Breast epithelium (tissue), 4 donors: Measurements from ENCODE around the gene MTURN. TPM values are rescaled to one million over a fixed set of nuclear protein-coding genes. Genes with fewer than 3 reads are reported as not detected.
A peak's percentile ranks its signal among the peaks of the same experiment; 100 is the strongest.

ENCODE experiments used
- DNase-seq, 2 donors: peaks; one replicate each; pipeline ENCODE4 v3.0.0-alpha.2; 2019; ENCODE audit warnings: low spot score in 2 of 2
- H3K27ac ChIP-seq, 2 donors: fragments of 200-600 bp; sonication (generic) in 1 of 2; one replicate each; pipeline ENCODE4 v1.5.1; 2016 to 2019; ENCODE audit warnings: mild to moderate bottlenecking in 1 of 2
- H3K27me3 ChIP-seq, 2 donors: fragments of 200-600 bp; sonication (generic) in 1 of 2; one replicate each; pipeline versions ENCODE4 v1.5.1 to v1.6.0; 2017 to 2019; ENCODE audit warnings: control low read depth in 1 of 2, mild to moderate bottlenecking in 1 of 2
- H3K36me3 ChIP-seq: fragments of 200-600 bp; one replicate; pipeline ENCODE4 v1.5.1; 2019
- H3K4me1 ChIP-seq, 2 donors: fragments of 200-600 bp; sonication (generic); one replicate each; pipeline ENCODE4 v1.5.1; 2016 to 2019; ENCODE audit warnings: control low read depth in 1 of 2
- H3K4me3 ChIP-seq, 3 donors: fragments of 200-600 bp; sonication (generic); 1 replicate in 2 of 3; 2 replicates in 1 of 3; pipeline ENCODE4 v1.5.1; 2016 to 2019; ENCODE audit warnings: mild to moderate bottlenecking in 3 of 3, moderate library complexity in 2 of 3
- H3K9me3 ChIP-seq, 2 donors: fragments of 200-600 bp; sonication (generic) in 1 of 2; one replicate each; pipeline ENCODE4 v1.5.1; 2016 to 2019; ENCODE audit warnings: control low read depth in 1 of 2
- POLR2A ChIP-seq: fragments of 450-650 bp; IDR thresholded peaks from one replicate; pipeline ENCODE4 v1.6.1; 2016; ENCODE audit warnings: antibody characterized with exemption, mild to moderate bottlenecking, moderate library complexity
- POLR2AphosphoS5 ChIP-seq, 3 donors: sonication (generic); formaldehyde crosslinking; IDR thresholded peaks; one replicate each; pipeline ENCODE4 v1.6.1; 2017; ENCODE audit warnings: antibody characterized with exemption in 3 of 3
- intact Hi-C: fragments of 100-400 bp; cut with DNase I; formaldehyde crosslinking; loops from one replicate; pipeline ENCODE4 v1.15.1; 2023; ENCODE audit warnings: low total_unique reads
- total RNA-seq, 3 donors: library from RNA; depleted of rRNA; stranded (reverse); fragments of >200 nt; gene quantifications; one replicate each; pipeline ENCODE4 v1.1.0, GENCODE V29; 2016
- TF ChIP-seq, protein P1 (sequence below), 3 donors: fragments of 450-650 bp; IDR thresholded peaks; one replicate each; pipeline ENCODE4 v1.5.1; 2016 to 2017; ENCODE audit warnings: antibody characterized with exemption in 3 of 3, mild to moderate bottlenecking in 3 of 3, moderate library complexity in 3 of 3

The MTURN gene
- total RNA-seq, 3 donors from 2014 or later = 56.0 to 199 (median 62.5) TPM

DNA sequence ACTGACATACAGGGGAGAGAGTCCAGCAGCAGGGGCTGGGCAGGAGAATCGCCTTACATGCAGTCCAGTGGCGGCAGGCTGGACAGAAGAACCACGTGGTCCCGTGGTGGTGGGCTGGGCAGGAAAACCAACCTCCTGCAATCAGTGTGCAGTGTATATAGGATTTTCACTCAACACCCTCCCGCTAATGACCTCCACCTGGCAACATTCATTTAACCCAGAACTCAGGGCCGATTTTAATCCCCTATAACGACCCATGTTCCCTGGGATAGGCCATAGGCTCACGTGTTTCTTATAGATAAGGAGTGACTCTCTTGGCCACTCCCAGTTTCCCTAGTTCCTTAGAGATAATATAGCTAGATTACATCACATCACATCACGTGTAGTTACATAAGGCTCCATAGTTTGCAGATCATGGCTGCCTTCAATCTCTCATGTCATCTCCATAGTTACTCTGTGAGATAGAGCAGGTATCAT lies 19.4 kb downstream of the MTURN start:
- H3K4me3 ChIP-seq = no peak overlapping the region
- no peaks in the 10 kb centered on the region for H3K36me3 ChIP-seq
- H3K4me1 ChIP-seq = no peaks in the 10 kb centered on the region
- H3K27me3 ChIP-seq = no peaks in the 10 kb centered on the region
- H3K9me3 ChIP-seq = no peaks in the 10 kb centered on the region
- no peak for TF ChIP-seq POLR2A
- TF ChIP-seq, protein P1, sequence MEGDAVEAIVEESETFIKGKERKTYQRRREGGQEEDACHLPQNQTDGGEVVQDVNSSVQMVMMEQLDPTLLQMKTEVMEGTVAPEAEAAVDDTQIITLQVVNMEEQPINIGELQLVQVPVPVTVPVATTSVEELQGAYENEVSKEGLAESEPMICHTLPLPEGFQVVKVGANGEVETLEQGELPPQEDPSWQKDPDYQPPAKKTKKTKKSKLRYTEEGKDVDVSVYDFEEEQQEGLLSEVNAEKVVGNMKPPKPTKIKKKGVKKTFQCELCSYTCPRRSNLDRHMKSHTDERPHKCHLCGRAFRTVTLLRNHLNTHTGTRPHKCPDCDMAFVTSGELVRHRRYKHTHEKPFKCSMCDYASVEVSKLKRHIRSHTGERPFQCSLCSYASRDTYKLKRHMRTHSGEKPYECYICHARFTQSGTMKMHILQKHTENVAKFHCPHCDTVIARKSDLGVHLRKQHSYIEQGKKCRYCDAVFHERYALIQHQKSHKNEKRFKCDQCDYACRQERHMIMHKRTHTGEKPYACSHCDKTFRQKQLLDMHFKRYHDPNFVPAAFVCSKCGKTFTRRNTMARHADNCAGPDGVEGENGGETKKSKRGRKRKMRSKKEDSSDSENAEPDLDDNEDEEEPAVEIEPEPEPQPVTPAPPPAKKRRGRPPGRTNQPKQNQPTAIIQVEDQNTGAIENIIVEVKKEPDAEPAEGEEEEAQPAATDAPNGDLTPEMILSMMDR (IDR thresholded peaks at IDR 0.05) = no peak
- TF ChIP-seq POLR2AphosphoS5 (IDR thresholded peaks at IDR 0.05) = no peak
- DNase-seq = no peak
- H3K27ac ChIP-seq = no peak overlapping the region
- intact Hi-C loops = no loop called here

DNA sequence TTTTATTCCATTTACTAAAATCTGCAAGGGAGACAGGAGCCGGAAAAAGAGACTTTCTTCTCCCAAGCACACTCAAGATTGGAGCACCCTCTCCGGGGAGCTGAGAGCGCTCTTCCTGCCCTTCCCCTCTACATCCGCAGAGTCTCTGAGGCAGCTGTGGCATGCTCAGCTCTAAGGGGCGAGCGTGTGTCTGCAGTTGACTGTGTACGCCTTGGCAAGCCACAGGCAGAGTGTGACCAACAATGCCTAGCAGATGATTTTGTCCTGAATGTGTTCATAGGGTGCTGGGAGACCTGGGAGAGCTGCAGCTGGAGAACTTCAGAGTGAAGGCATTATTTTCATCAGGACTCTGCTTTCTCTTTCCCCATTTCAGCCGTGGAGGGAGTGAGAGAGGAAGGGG lies 20.7 kb downstream of the MTURN start:
- no peaks in the 10 kb centered on the region for H3K4me1 ChIP-seq
- no peak overlapping the region for H3K4me3 ChIP-seq
- intact Hi-C loops = no loop called here
- H3K27ac ChIP-seq = no peak overlapping the region
- H3K27me3 ChIP-seq = no peaks in the 10 kb centered on the region
- no peak for DNase-seq
- no peaks in the 10 kb centered on the region for H3K36me3 ChIP-seq
- no peak for TF ChIP-seq POLR2A
- no peak for TF ChIP-seq POLR2AphosphoS5 (IDR thresholded peaks at IDR 0.05)
- TF ChIP-seq, protein P1 (IDR thresholded peaks at IDR 0.05) = no peak
- no peaks in the 10 kb centered on the region for H3K9me3 ChIP-seq

DNA sequence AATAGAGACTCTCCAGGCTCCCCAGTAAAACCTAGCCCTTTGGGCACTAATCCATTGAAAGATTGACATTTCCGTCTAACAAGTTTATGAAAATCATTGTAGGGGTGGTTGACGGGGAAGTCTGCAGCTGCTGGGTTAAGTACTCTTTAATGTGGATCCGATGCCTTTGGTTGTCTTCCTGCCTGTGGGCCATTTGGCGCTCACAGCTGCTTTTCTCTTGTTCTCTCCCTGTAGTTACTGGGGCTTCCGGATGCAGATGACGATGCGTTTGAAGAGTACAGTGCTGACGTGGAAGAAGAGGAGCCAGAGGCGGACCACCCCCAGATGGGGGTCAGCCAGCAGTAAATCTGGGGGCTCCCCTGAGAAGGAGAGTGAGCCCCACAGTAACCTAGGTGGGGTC lies 22.4 kb downstream of the MTURN start:
- Histone ChIP-seq H3K9me3 (no peaks in the 10 kb centered on the region), H3K27ac (no peak overlapping the region), H3K4me3 (no peak overlapping the region), H3K27me3 (no peaks in the 10 kb centered on the region), H3K36me3 (no peaks in the 10 kb centered on the region), H3K4me1 (no peaks in the 10 kb centered on the region)
- intact Hi-C loops = no loop called here
- TF ChIP-seq POLR2A = no peak
- no peak for TF ChIP-seq POLR2AphosphoS5 (IDR thresholded peaks at IDR 0.05)
- TF ChIP-seq, protein P1 (IDR thresholded peaks at IDR 0.05) = no peak
- DNase-seq = no peak

DNA sequence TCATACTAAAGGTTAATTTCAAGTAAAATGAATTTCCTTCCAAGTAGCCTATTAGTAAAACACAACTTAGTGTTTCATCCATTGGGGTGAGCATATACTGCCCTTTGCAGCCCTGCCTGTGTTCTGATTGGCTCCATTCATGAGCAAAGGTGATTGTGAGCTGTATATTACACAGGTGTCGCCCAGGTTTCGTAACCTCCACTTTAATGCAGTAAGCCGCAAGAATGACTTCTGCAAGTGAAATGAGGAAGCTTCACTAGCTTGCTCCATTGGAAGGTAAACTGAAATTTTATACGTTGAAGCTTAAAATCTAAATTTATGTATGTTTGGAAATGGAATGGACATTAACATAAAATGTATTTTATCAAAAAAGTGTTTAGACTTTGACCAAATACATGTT lies 24.4 kb downstream of the MTURN start:
- TF ChIP-seq POLR2AphosphoS5 (IDR thresholded peaks at IDR 0.05) (no peak), POLR2A (no peak)
- TF ChIP-seq, protein P1 (IDR thresholded peaks at IDR 0.05) = no peak
- Histone ChIP-seq H3K36me3 (no peaks in the 10 kb centered on the region), H3K27me3 (no peaks in the 10 kb centered on the region)

DNA sequence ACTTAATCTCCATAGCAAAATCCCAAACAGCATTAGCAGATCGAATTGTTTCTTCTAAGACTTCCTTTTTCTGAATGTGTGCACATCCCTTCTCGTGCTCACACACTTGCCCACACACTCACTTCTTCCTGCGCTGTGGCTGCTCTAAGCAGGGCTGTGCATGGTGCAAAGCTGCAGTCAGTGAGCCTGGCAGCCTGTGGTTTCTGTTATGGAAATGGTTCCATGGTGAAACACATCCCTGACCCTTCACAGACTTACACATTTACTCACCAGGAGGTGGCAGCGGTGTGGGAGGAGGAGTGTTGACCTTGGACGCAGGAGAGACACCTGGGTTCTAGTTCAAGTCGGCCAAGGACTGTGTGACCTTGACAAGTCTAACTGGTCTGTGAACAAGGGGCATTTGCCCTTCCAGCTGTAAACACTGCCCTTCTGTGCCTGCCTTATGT lies 24.9 kb downstream of the MTURN start:
- no peak for DNase-seq
- Histone ChIP-seq H3K9me3 (no peaks in the 10 kb centered on the region), H3K4me3 (no peak overlapping the region), H3K36me3 (no peaks in the 10 kb centered on the region), H3K27ac (no peak overlapping the region), H3K4me1 (peaks cover 0 to 7% of the 10 kb centered on the region in 2 donors), H3K27me3 (no peaks in the 10 kb centered on the region)
- intact Hi-C loops = no loop called here
- TF ChIP-seq POLR2AphosphoS5 (IDR thresholded peaks at IDR 0.05) = no peak
- TF ChIP-seq POLR2A = no peak
- TF ChIP-seq, protein P1 (IDR thresholded peaks at IDR 0.05) = peak in 1 of 3 donors; percentile 10

More for the DNA sequence above, 24.4 kb downstream of the MTURN start:
- intact Hi-C loops = no loop called here
- H3K27ac ChIP-seq = no peak overlapping the region
- DNase-seq = no peak
- peaks cover 0 to 5% of the 10 kb centered on the region in 2 donors for H3K4me1 ChIP-seq
- no peak overlapping the region for H3K4me3 ChIP-seq
- H3K9me3 ChIP-seq = no peaks in the 10 kb centered on the region
